Measurements from ENCODE around the gene PLCH1. TPM values are rescaled to one million over a fixed set of nuclear protein-coding genes. Genes with fewer than 3 reads are reported as not detected.
"Not testable (repeated sequence)": the region's sequence is repeated elsewhere in the genome, so short reads cannot be mapped to it uniquely, and the experiment has no call there.

Gene PLCH1
- total RNA-seq, 1 experiment from 2014 or later, result 1.4 TPM

- no peak for DNase-seq
- no peak for TF ChIP-seq CTCF (conservative IDR thresholded peaks at IDR 0.05)
- no peak for TF ChIP-seq EZH2 (IDR thresholded peaks at IDR 0.05; ENCODE audit: low read depth)
- Histone ChIP-seq H3K4me2 (no peak overlapping the region), H3K27me3 (ENCODE audit: insufficient read depth, low read depth) (no peaks in the 10 kb centered on the region), H3K9me3 (ENCODE audit: insufficient read depth, low read depth) (no peaks in the 10 kb centered on the region), H3K4me3 (no peak overlapping the region), H3F3A (ENCODE audit: insufficient read depth, low read depth) (no peaks in the 10 kb centered on the region), H3K4me1 (replicated peaks; ENCODE audit: insufficient read depth) (no peaks in the 10 kb centered on the region), H4K20me1 (ENCODE audit: insufficient read depth) (no peaks in the 10 kb centered on the region), H2AFZ (no peak overlapping the region), H3K9me2 (ENCODE audit: insufficient read depth) (no peaks in the 10 kb centered on the region), H3K27ac (no peak overlapping the region), H3K36me3 (ENCODE audit: low read depth) (no peaks in the 10 kb centered on the region), H3K79me2 (ENCODE audit: low read depth) (no peaks in the 10 kb centered on the region)
- POLR2A ChIA-PET (ENCODE audit: unreplicated experiment), result no interaction called here
- intact Hi-C loops (cut with micrococcal nuclease; ENCODE audit: unreplicated experiment), result no loop called here
- CTCF ChIA-PET, result no interaction called here
- no TSS peak for BruUV-seq (replicated peaks)
Measured at GRCh38 chr3:155402656-155403055, 342.2 kb downstream of the PLCH1 start.

- Histone ChIP-seq H4K20me1 (ENCODE audit: insufficient read depth) (no peaks in the 10 kb centered on the region), H3F3A (ENCODE audit: insufficient read depth, low read depth) (no peaks in the 10 kb centered on the region), H3K27ac (no peak overlapping the region), H3K9me3 (ENCODE audit: insufficient read depth, low read depth) (no peaks in the 10 kb centered on the region), H3K4me3 (no peak overlapping the region), H3K9me2 (ENCODE audit: insufficient read depth) (no peaks in the 10 kb centered on the region), H3K79me2 (ENCODE audit: low read depth) (no peaks in the 10 kb centered on the region), H3K4me1 (replicated peaks; ENCODE audit: insufficient read depth) (no peaks in the 10 kb centered on the region), H3K27me3 (ENCODE audit: insufficient read depth, low read depth) (no peaks in the 10 kb centered on the region), H3K4me2 (no peak overlapping the region), H2AFZ (no peak overlapping the region), H3K36me3 (ENCODE audit: low read depth) (no peaks in the 10 kb centered on the region; the same call in 1 of the 2 replicates)
- intact Hi-C loops (cut with micrococcal nuclease; ENCODE audit: unreplicated experiment), result loop anchor here (10.0 kb wide), 1 partner anchor 457 kb away; the partner anchor contains the start of gene SLC33A1
- no peak for DNase-seq
- no TSS peak for BruUV-seq (replicated peaks)
- TF ChIP-seq CTCF (conservative IDR thresholded peaks at IDR 0.05) (no peak), EZH2 (IDR thresholded peaks at IDR 0.05; ENCODE audit: low read depth) (no peak)
- CTCF ChIA-PET, result no interaction called here
- POLR2A ChIA-PET (ENCODE audit: unreplicated experiment), result no interaction called here
Measured at GRCh38 chr3:155398046-155398445, 346.8 kb downstream of the PLCH1 start.

- H3K4me2 ChIP-seq; DNase-seq; H4K20me1 ChIP-seq (ENCODE audit: insufficient read depth); H3K27ac ChIP-seq; BruUV-seq (replicated peaks); H3K36me3 ChIP-seq (ENCODE audit: low read depth); H3K27me3 ChIP-seq (ENCODE audit: insufficient read depth, low read depth); CTCF ChIA-PET; H3K9me3 ChIP-seq (ENCODE audit: insufficient read depth, low read depth); POLR2A ChIA-PET (ENCODE audit: unreplicated experiment); H3K79me2 ChIP-seq (ENCODE audit: low read depth); H3K9me2 ChIP-seq (ENCODE audit: insufficient read depth); H3K4me3 ChIP-seq; H2AFZ ChIP-seq: not testable (repeated sequence)
- Histone ChIP-seq H3F3A (ENCODE audit: insufficient read depth, low read depth) (peaks cover 15% of the 10 kb centered on the region), H3K4me1 (replicated peaks; ENCODE audit: insufficient read depth) (peaks cover 25% of the 10 kb centered on the region)
- intact Hi-C loops (cut with micrococcal nuclease; ENCODE audit: unreplicated experiment), result loop anchor here (5.0 to 10.0 kb wide), 2 partner anchors 102 to 460 kb away; partner anchors contain the start of gene SLC33A1
Measured at GRCh38 chr3:155394896-155395295, 350.0 kb downstream of the PLCH1 start.

GRCh38 chr3:155394240-155394639, 350.6 kb downstream of the PLCH1 start:
- H3K4me1 ChIP-seq (replicated peaks; ENCODE audit: insufficient read depth), result peaks cover 25% of the 10 kb centered on the region
- no peaks in the 10 kb centered on the region for H3K9me3 ChIP-seq (ENCODE audit: insufficient read depth, low read depth)
- ChIA-PET POLR2A (ENCODE audit: unreplicated experiment) (no interaction called here), CTCF (no interaction called here)
- H3F3A ChIP-seq (ENCODE audit: insufficient read depth, low read depth), result peaks cover 15% of the 10 kb centered on the region
- no peak for DNase-seq
- intact Hi-C loops (cut with micrococcal nuclease; ENCODE audit: unreplicated experiment), result loop anchor here (5.0 to 10.0 kb wide), 2 partner anchors 103 to 461 kb away; partner anchors contain the start of gene SLC33A1
- no TSS peak for BruUV-seq (replicated peaks)
- H3K27ac ChIP-seq, result no peak overlapping the region
- no peaks in the 10 kb centered on the region for H3K79me2 ChIP-seq (ENCODE audit: low read depth)
- no peaks in the 10 kb centered on the region for H4K20me1 ChIP-seq (ENCODE audit: insufficient read depth)
- no peak overlapping the region for H3K4me2 ChIP-seq
- H2AFZ ChIP-seq, result no peak overlapping the region
- no peaks in the 10 kb centered on the region for H3K27me3 ChIP-seq (ENCODE audit: insufficient read depth, low read depth)
- no peaks in the 10 kb centered on the region; the same call in 1 of the 2 replicates for H3K36me3 ChIP-seq (ENCODE audit: low read depth)
- H3K9me2 ChIP-seq (ENCODE audit: insufficient read depth), result no peaks in the 10 kb centered on the region
- H3K4me3 ChIP-seq, result no peak overlapping the region
- TF ChIP-seq CTCF (conservative IDR thresholded peaks at IDR 0.05) (no peak), EZH2 (IDR thresholded peaks at IDR 0.05; ENCODE audit: low read depth) (no peak)
